IMR-90 (cell line): ENCODE data around the gene TAF6L. TPM values are rescaled to one million over a fixed set of nuclear protein-coding genes. Genes with fewer than 3 reads are reported as not detected.

Experiments
- ATAC-seq: fragments of 200-7000 bp; cut with Tn5 transposase; 2 replicates; pipeline ENCODE4 v1.9.1; 2020; ENCODE audit warnings: low read depth, mild to moderate bottlenecking, moderate library complexity
- BruUV-seq: library from RNA; stranded (reverse); fragments of 400-500 nt; replicated peaks from 2 replicates; lab custom pipeline; 2021; lab: Mats Ljungman, UMichigan
- CTCF ChIA-PET: fragments of 300-600 bp; formaldehyde crosslinking; extraction: SDS; loops from one replicate; lab custom pipeline; 2021; ENCODE audit warnings: antibody characterized with exemption; lab: Yijun Ruan, JAX
- POLR2A ChIA-PET: fragments of 300-600 bp; sonication (Branson Sonifier 250); formaldehyde crosslinking; loops from one replicate; lab custom pipeline; 2022; ENCODE audit warnings: antibody characterized with exemption; ENCODE audit not compliant: unreplicated experiment; lab: Charles Lee
- DNase-seq: peaks from one replicate; pipeline ENCODE4 v3.0.0; 2013
- H2AFZ ChIP-seq: replicated peaks from 2 replicates; pipeline ENCODE3; 2013; ENCODE audit warnings: low read length, mild to moderate bottlenecking; ENCODE audit not compliant: poor library complexity
- H2AK5ac ChIP-seq: 2 replicates; pipeline ENCODE4 v1.6.1; 2013; ENCODE audit warnings: low read depth, low read length, inconsistent platforms
- H2AK9ac ChIP-seq: replicated peaks from 2 replicates; pipeline ENCODE3; 2013; ENCODE audit warnings: mild to moderate bottlenecking, low read depth, low read length, moderate library complexity; ENCODE audit not compliant: poor library complexity
- H2BK120ac ChIP-seq: 2 replicates; pipeline ENCODE4 v1.6.1; 2013; ENCODE audit warnings: low read depth, low read length, inconsistent platforms
- H2BK15ac ChIP-seq: 3 replicates; pipeline ENCODE4 v1.6.1; 2013; ENCODE audit warnings: low read depth, low read length, inconsistent platforms
- H2BK20ac ChIP-seq: 2 replicates; pipeline ENCODE4 v1.6.1; 2013; ENCODE audit warnings: low read depth, mild to moderate bottlenecking, inconsistent platforms, low read length, moderate library complexity
- H2BK5ac ChIP-seq: 2 replicates; pipeline ENCODE4 v1.6.1; 2013; ENCODE audit warnings: mild to moderate bottlenecking, low read depth, low read length, inconsistent platforms; ENCODE audit not compliant: poor library complexity, severe bottlenecking
- H3K14ac ChIP-seq: replicated peaks from 2 replicates; pipeline ENCODE4 v1.6.1; 2013; ENCODE audit warnings: low read depth, low read length, inconsistent platforms
- H3K18ac ChIP-seq: 2 replicates; pipeline ENCODE4 v1.6.1; 2013; ENCODE audit warnings: low read depth, low read length, control low read depth
- H3K23ac ChIP-seq: 2 replicates; pipeline ENCODE4 v1.6.1; 2013; ENCODE audit warnings: low read depth, low read length, inconsistent platforms
- H3K27ac ChIP-seq: 2 replicates; pipeline ENCODE4 v1.5.1; 2013; ENCODE audit warnings: mild to moderate bottlenecking, control low read depth, low read length; ENCODE audit not compliant: insufficient read depth
- H3K27me3 ChIP-seq: 2 replicates; pipeline ENCODE4 v1.6.1; 2013; ENCODE audit warnings: low read length; ENCODE audit not compliant: control insufficient read depth, insufficient read depth
- H3K36me3 ChIP-seq: 2 replicates; pipeline ENCODE4 v1.6.1; 2013; ENCODE audit warnings: low read length, mixed read lengths; ENCODE audit not compliant: control insufficient read depth, insufficient read depth
- H3K4ac ChIP-seq: 2 replicates; pipeline ENCODE4 v1.6.1; 2013; ENCODE audit warnings: low read depth, low read length, inconsistent platforms
- H3K4me1 ChIP-seq: 2 replicates; pipeline ENCODE4 v1.6.1; 2013; ENCODE audit warnings: low read length, mixed read lengths; ENCODE audit not compliant: control insufficient read depth, insufficient read depth
- H3K4me2 ChIP-seq: 2 replicates; pipeline ENCODE4 v1.6.1; 2013; ENCODE audit warnings: low read depth, mild to moderate bottlenecking, control low read depth, low read length, moderate library complexity
- H3K4me3 ChIP-seq: 2 replicates; pipeline ENCODE4 v1.5.1; 2013; ENCODE audit warnings: low read depth, mild to moderate bottlenecking, control low read depth, low read length, moderate library complexity; ENCODE audit not compliant: insufficient read depth
- H3K56ac ChIP-seq: 2 replicates; pipeline ENCODE4 v1.6.1; 2013; ENCODE audit warnings: low read length, inconsistent platforms; ENCODE audit not compliant: insufficient read depth; ENCODE audit errors: extremely low read depth
- H3K79me1 ChIP-seq, 2 experiments: 2 replicates each; pipeline ENCODE4 v1.6.1; 2013; ENCODE audit warnings: low read length in 2 of 2, inconsistent platforms in 1 of 2, low read depth in 1 of 2
- H3K9ac ChIP-seq: 2 replicates; pipeline ENCODE4 v1.6.1; 2013; ENCODE audit warnings: low read depth, low read length, control low read depth
- H3K9me1 ChIP-seq: 2 replicates; pipeline ENCODE4 v1.6.1; 2013; ENCODE audit warnings: low read length, inconsistent platforms; ENCODE audit not compliant: insufficient read depth
- H3K9me3 ChIP-seq: 2 replicates; pipeline ENCODE4 v1.6.1; 2013; ENCODE audit warnings: low read length; ENCODE audit not compliant: control insufficient read depth, insufficient read depth
- H4K20me1 ChIP-seq: 2 replicates; pipeline ENCODE4 v1.6.1; 2013; ENCODE audit warnings: low read length, inconsistent platforms; ENCODE audit not compliant: insufficient read depth
- H4K5ac ChIP-seq: 2 replicates; pipeline ENCODE4 v1.6.1; 2013; ENCODE audit warnings: mild to moderate bottlenecking, low read depth, low read length, control low read depth
- H4K8ac ChIP-seq, 2 experiments: 2 replicates each; pipeline ENCODE4 v1.6.1; 2013; ENCODE audit warnings: low read depth in 2 of 2, low read length in 2 of 2, control low read depth in 1 of 2, inconsistent platforms in 1 of 2
- H4K91ac ChIP-seq: 2 replicates; pipeline ENCODE4 v1.6.1; 2013; ENCODE audit warnings: low read depth, low read length, inconsistent platforms; ENCODE audit not compliant: insufficient read depth
- BHLHE40 ChIP-seq: fragments of 150-350 bp; IDR thresholded peaks from 2 replicates; pipeline ENCODE4 v1.6.1; 2016; ENCODE audit warnings: mild to moderate bottlenecking, low read depth, low read length
- CTCF ChIP-seq: conservative IDR thresholded peaks from 2 replicates; pipeline ENCODE4 v1.5.1; 2012; ENCODE audit warnings: mild to moderate bottlenecking, low read depth, low read length, improper control_type of control experiment
- MAZ ChIP-seq: IDR thresholded peaks from 2 replicates; pipeline ENCODE4 v1.6.1; 2012; ENCODE audit warnings: low read depth, mild to moderate bottlenecking, low read length, improper control_type of control experiment, moderate library complexity, borderline replicate concordance
- RAD21 ChIP-seq: IDR thresholded peaks from 2 replicates; pipeline ENCODE4 v1.6.1; 2012; ENCODE audit warnings: low read length, improper control_type of control experiment
- RCOR1 ChIP-seq: IDR thresholded peaks from 2 replicates; pipeline ENCODE4 v1.6.1; 2012; ENCODE audit warnings: mild to moderate bottlenecking, low read length, improper control_type of control experiment; ENCODE audit not compliant: insufficient replicate concordance
- RFX5 ChIP-seq: IDR thresholded peaks from 2 replicates; pipeline ENCODE4 v1.8.0; 2012; ENCODE audit warnings: low read depth, mild to moderate bottlenecking, low read length, moderate library complexity
- SMC3 ChIP-seq: fragments of 150-350 bp; IDR thresholded peaks from 2 replicates; pipeline ENCODE4 v1.6.1; 2016; ENCODE audit warnings: low read depth, mild to moderate bottlenecking, antibody characterized with exemption, low read length, moderate library complexity
- WGBS, 2 experiments: methylation state at CpG; one replicate each; pipeline versions ENCODE4 v1.1.5 to v1.1.7; 2013; ENCODE audit warnings: missing lambda C conversion rate in 2 of 2; ENCODE audit not compliant: insufficient read length in 1 of 2; ENCODE audit errors: extremely low coverage in 2 of 2; 5-methylcytosine and 5-hydroxymethylcytosine counted together
- dilution Hi-C: fragments of 300-500 bp; cut with HindIII; formaldehyde crosslinking; loops from one replicate; pipeline ENCODE4 v1.14.3; 2018; ENCODE audit warnings: low sequenced_read_pairs; ENCODE audit not compliant: unreplicated experiment
- in situ Hi-C: fragments of 300-500 bp; cut with MboI; formaldehyde crosslinking; loops from 3 replicates; pipeline ENCODE4 v1.14.3; 2019; ENCODE audit warnings: low sequenced_read_pairs, inconsistent platforms, mixed read lengths
- intact Hi-C: fragments of 100-400 bp; cut with micrococcal nuclease; formaldehyde crosslinking; loops from 2 replicates; pipeline ENCODE4 v1.10.0; 2022
- polyA plus RNA-seq, 3 experiments: library from polyadenylated mRNA; depleted of rRNA; stranded (reverse); fragments of >200 nt; gene quantifications; 2 replicates each; pipeline ENCODE4 v1.2.3, GENCODE V29; 2012; ENCODE audit warnings: low replicate concordance in 1 of 3
- total RNA-seq: library from RNA; depleted of rRNA; stranded (reverse); fragments of >200 nt; gene quantifications from 2 replicates; pipeline ENCODE4 v1.2.3, GENCODE V29; 2012

Gene TAF6L
- total and polyA plus RNA-seq, 2 of the 4 experiments (the other 2 are of a cell fraction), result 9.5 to 13.5 TPM

- Histone ChIP-seq H3K23ac (no peak overlapping the region), H2BK15ac (no peak overlapping the region), H2BK20ac (no peak overlapping the region), H3K56ac (no peak overlapping the region), H4K20me1 (no peaks in the 10 kb centered on the region), H2AFZ (no peak overlapping the region), H3K4ac (no peak overlapping the region), H2AK9ac (no peak overlapping the region), H3K4me2 (no peak overlapping the region), H4K5ac (no peak overlapping the region), H3K4me1 (no peaks in the 10 kb centered on the region), H3K27me3 (no peaks in the 10 kb centered on the region), H2BK120ac (no peak overlapping the region), H4K8ac (no peak overlapping the region), H3K14ac (no peak overlapping the region), H4K91ac (no peak overlapping the region), H2AK5ac (no peak overlapping the region), H3K4me3 (no peak overlapping the region), H3K9ac (no peak overlapping the region), H3K36me3 (peaks cover 56% of the 10 kb centered on the region), H2BK5ac (no peak overlapping the region), H3K9me1 (no peaks in the 10 kb centered on the region), H3K79me1 (peaks cover 0 to 3% of the 10 kb centered on the region in 2 experiments; a peak in 2 of 4 replicates), H3K9me3 (no peaks in the 10 kb centered on the region), H3K18ac (no peak overlapping the region), H3K27ac (no peak overlapping the region)
- ATAC-seq (no peak), DNase-seq (no peak)
- WGBS, 2 experiments, result 84% methylated on average over 3 of the region's 4 CpGs; no CpG with 5 or more reads in 1 of the 2 experiments
- in situ Hi-C loops (no loop called here), intact Hi-C loops (no loop called here), dilution Hi-C loops (no loop called here)
- ChIA-PET POLR2A (no interaction called here), CTCF (interaction anchor here (0.6 to 0.9 kb wide), 3 partner anchors 11 to 31 kb away, joined by 3 read pairs; no protein-coding TSS in a partner anchor)
- BruUV-seq, result no TSS peak
- no peak for TF ChIP-seq RFX5
- no peak for TF ChIP-seq BHLHE40
- no peak for TF ChIP-seq RAD21
- no peak for TF ChIP-seq CTCF
- TF ChIP-seq SMC3, result no peak
- no peak for TF ChIP-seq MAZ
- TF ChIP-seq RCOR1, result no peak
Measured at GRCh38 chr11:62817129-62817528, 45.9 kb downstream of the TAF6L start.
